Caco-2 (cell line): ENCODE data around the gene UBXN10. TPM values are rescaled to one million over a fixed set of nuclear protein-coding genes. Genes with fewer than 3 reads are reported as not detected.

ENCODE experiments used
- BruUV-seq: library from RNA; stranded (reverse); fragments of 400-500 nt; replicated peaks from 2 replicates; lab custom pipeline; 2021; lab: Mats Ljungman, UMichigan
- CTCF ChIA-PET: fragments of 300-600 bp; sonication (Branson Sonifier 250); formaldehyde crosslinking; loops from one replicate; lab custom pipeline; 2022; ENCODE audit warnings: antibody characterized with exemption; lab: Charles Lee
- POLR2A ChIA-PET: fragments of 300-600 bp; sonication (Branson Sonifier 250); formaldehyde crosslinking; loops from one replicate; lab custom pipeline; 2022; ENCODE audit warnings: antibody characterized with exemption; lab: Charles Lee
- DNase-seq, 2 experiments: peaks; one replicate each; pipeline versions ENCODE4 v3.0.0 to v3.0.0-alpha.2; 2020 to 2022
- H3K27me3 ChIP-seq: replicated peaks from 2 replicates; pipeline ENCODE4 v1.6.0; 2011; ENCODE audit warnings: low read length; ENCODE audit not compliant: control insufficient read depth, insufficient read depth
- H3K36me3 ChIP-seq: 2 replicates; pipeline ENCODE4 v1.5.1; 2011; ENCODE audit warnings: low read length; ENCODE audit not compliant: control insufficient read depth, insufficient read depth
- H3K4me1 ChIP-seq: fragments of 250-450 bp; sonication (Bioruptor Pico); 2 replicates; pipeline ENCODE4 v1.5.1; 2020; ENCODE audit warnings: mild to moderate bottlenecking
- H3K4me3 ChIP-seq: 2 replicates; pipeline ENCODE4 v1.5.1; 2011; ENCODE audit warnings: low read depth, mild to moderate bottlenecking, control low read depth, low read length
- H3K9me3 ChIP-seq: fragments of 250-450 bp; sonication (Bioruptor Pico); 2 replicates; pipeline ENCODE4 v1.5.1; 2020; ENCODE audit warnings: mild to moderate bottlenecking, moderate library complexity
- H3K27ac Mint-ChIP-seq: one replicate; pipeline ENCODE4 v1.8.0; 2022; ENCODE audit warnings: mixed read lengths; ENCODE audit not compliant: unreplicated experiment
- H3K27me3 Mint-ChIP-seq: one replicate; pipeline ENCODE4 v1.8.0; 2022; ENCODE audit warnings: mixed read lengths; ENCODE audit not compliant: insufficient read depth, unreplicated experiment
- H3K36me3 Mint-ChIP-seq: one replicate; pipeline ENCODE4 v1.8.0; 2022; ENCODE audit warnings: mild to moderate bottlenecking, mixed read lengths; ENCODE audit not compliant: insufficient read depth, unreplicated experiment
- H3K4me1 Mint-ChIP-seq: one replicate; pipeline ENCODE4 v1.8.0; 2022; ENCODE audit warnings: low read depth, mixed read lengths; ENCODE audit not compliant: unreplicated experiment
- H3K4me3 Mint-ChIP-seq: one replicate; pipeline ENCODE4 v1.8.0; 2022; ENCODE audit warnings: mild to moderate bottlenecking, moderate library complexity, mixed read lengths; ENCODE audit not compliant: unreplicated experiment
- H3K9me3 Mint-ChIP-seq: one replicate; pipeline ENCODE4 v1.8.0; 2022; ENCODE audit warnings: mixed read lengths; ENCODE audit not compliant: unreplicated experiment
- CTCF ChIP-seq, 2 experiments: fragments of 200-600 bp in 1 of 2; IDR thresholded peaks; 1 replicate in 1 of 2; 2 replicates in 1 of 2; pipeline versions ENCODE4 v1.5.1 to v1.8.0; 2011 to 2022; ENCODE audit warnings: antibody characterized with exemption in 1 of 2, control low read depth in 1 of 2, inconsistent platforms in 1 of 2, low read depth in 1 of 2, low read length in 1 of 2, mild to moderate bottlenecking in 1 of 2, moderate library complexity in 1 of 2; ENCODE audit not compliant: insufficient read depth in 1 of 2, severe bottlenecking in 1 of 2, unreplicated experiment in 1 of 2
- intact Hi-C: fragments of 100-400 bp; cut with micrococcal nuclease; formaldehyde crosslinking; loops from one replicate; pipeline ENCODE4 v1.10.0; 2022; ENCODE audit not compliant: unreplicated experiment
- total RNA-seq: library from RNA; stranded (reverse); gene quantifications from 2 replicates; pipeline ENCODE4 v1.2.3, GENCODE V29; 2022

Gene UBXN10
- total RNA-seq, 1 experiment from 2014 or later: 0.07 TPM

GRCh38 chr1:20137604-20138003 is 48.3 kb upstream of the UBXN10 start:
- H3K4me3 ChIP-seq: no peak overlapping the region
- intact Hi-C loops: no loop called here
- DNase-seq: no peak
- Mint-ChIP-seq H3K27ac (no peak overlapping the region), H3K36me3 (no peaks in the 10 kb centered on the region), H3K4me1 (no peaks in the 10 kb centered on the region), H3K9me3 (no peaks in the 10 kb centered on the region), H3K27me3 (no peaks in the 10 kb centered on the region), H3K4me3 (no peak overlapping the region)
- no peaks in the 10 kb centered on the region for H3K9me3 ChIP-seq
- H3K36me3 ChIP-seq: no peaks in the 10 kb centered on the region
- ChIA-PET CTCF (no interaction called here), POLR2A (no interaction called here)
- H3K4me1 ChIP-seq: no peaks in the 10 kb centered on the region
- BruUV-seq: no TSS peak
- TF ChIP-seq CTCF (IDR thresholded peaks at IDR 0.05; ENCODE audit: insufficient read depth in 1 of 2, low read depth in 1 of 2, low read length in 1 of 2, severe bottlenecking in 1 of 2, unreplicated experiment in 1 of 2): no peak
- H3K27me3 ChIP-seq: no peaks in the 10 kb centered on the region

- H3K36me3 Mint-ChIP-seq: no peaks in the 10 kb centered on the region
- TF ChIP-seq CTCF (IDR thresholded peaks at IDR 0.05; ENCODE audit: insufficient read depth in 1 of 2, low read depth in 1 of 2, low read length in 1 of 2, severe bottlenecking in 1 of 2, unreplicated experiment in 1 of 2): no peak
- no peaks in the 10 kb centered on the region for H3K9me3 ChIP-seq
- H3K4me3 ChIP-seq: no peak overlapping the region
- H3K27me3 ChIP-seq: no peaks in the 10 kb centered on the region
- BruUV-seq: no TSS peak
- H3K4me1 ChIP-seq: no peaks in the 10 kb centered on the region
- ChIA-PET CTCF (no interaction called here), POLR2A (no interaction called here)
- H3K27ac Mint-ChIP-seq: no peak overlapping the region
- H3K27me3 Mint-ChIP-seq: no peaks in the 10 kb centered on the region
- no peaks in the 10 kb centered on the region for H3K9me3 Mint-ChIP-seq
- H3K4me1 Mint-ChIP-seq: no peaks in the 10 kb centered on the region
- DNase-seq: no peak
- H3K36me3 ChIP-seq: no peaks in the 10 kb centered on the region
- intact Hi-C loops: no loop called here
- H3K4me3 Mint-ChIP-seq: no peak overlapping the region
These were observed 47.5 kb upstream of the UBXN10 start for GRCh38 chr1:20138346-20138745.

- intact Hi-C loops: no loop called here
These were observed 46.8 kb upstream of the UBXN10 start, which contains the start of gene PLA2G2F for GRCh38 chr1:20138961-20139550. TSS of gene PLA2G2F (plus strand) at chr1:20139323. CDS start at chr1:20139428, 105 bp downstream.

More at GRCh38 chr1:20138961-20139550, 46.8 kb upstream of the UBXN10 start, which contains the start of gene PLA2G2F:
- H3K27ac Mint-ChIP-seq: no peak within 1 kb of the TSS
- DNase-seq: no peak
- ChIA-PET POLR2A (no interaction called here), CTCF (no interaction called here)
- BruUV-seq: no TSS peak
- TF ChIP-seq CTCF (IDR thresholded peaks at IDR 0.05; ENCODE audit: insufficient read depth in 1 of 2, low read depth in 1 of 2, low read length in 1 of 2, severe bottlenecking in 1 of 2, unreplicated experiment in 1 of 2): no peak
- no peaks in the 10 kb centered on the region for H3K9me3 Mint-ChIP-seq
- Histone ChIP-seq H3K36me3 (no peaks in the 10 kb centered on the region), H3K9me3 (no peaks in the 10 kb centered on the region), H3K27me3 (no peaks in the 10 kb centered on the region), H3K4me1 (no peaks in the 10 kb centered on the region), H3K4me3 (no peak within 1 kb of the TSS)
- H3K4me3 Mint-ChIP-seq: no peak within 1 kb of the TSS
- H3K27me3 Mint-ChIP-seq: no peaks in the 10 kb centered on the region
- H3K36me3 Mint-ChIP-seq: no peaks in the 10 kb centered on the region
- H3K4me1 Mint-ChIP-seq: no peaks in the 10 kb centered on the region
